Thyroid gland (tissue), 4 donors: Measurements from ENCODE around the gene HINT1. TPM values are rescaled to one million over a fixed set of nuclear protein-coding genes. Genes with fewer than 3 reads are reported as not detected.

Source experiments
- DNase-seq, 2 donors: peaks; one replicate each; pipeline ENCODE4 v3.0.0-alpha.2; 2019
- H3K27ac ChIP-seq, 3 donors: fragments of 200-600 bp; sonication (generic); 1 replicate in 2 of 3; 2 replicates in 1 of 3; pipeline ENCODE4 v1.5.1; 2016 to 2019; ENCODE audit warnings: mild to moderate bottlenecking in 1 of 3, moderate library complexity in 1 of 3
- H3K27me3 ChIP-seq: fragments of 200-600 bp; sonication (generic); one replicate; pipeline ENCODE4 v1.5.1; 2019
- H3K36me3 ChIP-seq, 2 donors: fragments of 200-600 bp; sonication (generic); one replicate each; pipeline ENCODE4 v1.5.1; 2016 to 2019
- H3K4me1 ChIP-seq, 2 donors: fragments of 200-600 bp; sonication (generic); one replicate each; pipeline ENCODE4 v1.5.1; 2017 to 2019
- H3K4me3 ChIP-seq, 3 donors: fragments of 200-600 bp; sonication (generic); replicated peaks in 1 of 3; 1 replicate in 2 of 3; 2 replicates in 1 of 3; pipeline ENCODE4 v1.5.1; 2016; ENCODE audit warnings: mild to moderate bottlenecking in 1 of 3
- H3K9me3 ChIP-seq: fragments of 200-600 bp; sonication (generic); one replicate; pipeline ENCODE4 v1.5.1; 2017
- CTCF ChIP-seq, 6 experiments: fragments of 200-600 bp in 3 of 6; fragments of 450-650 bp in 3 of 6; sonication (generic) in 3 of 6; IDR thresholded peaks; one replicate each; pipeline ENCODE4 v1.5.1; 2016 to 2019; ENCODE audit warnings: antibody characterized with exemption in 6 of 6, mild to moderate bottlenecking in 2 of 6, inconsistent platforms in 1 of 6, moderate library complexity in 1 of 6
- POLR2A ChIP-seq, 2 donors: fragments of 450-650 bp; IDR thresholded peaks; one replicate each; pipeline ENCODE4 v1.6.1; 2017; ENCODE audit warnings: antibody characterized with exemption in 2 of 2, mild to moderate bottlenecking in 2 of 2, moderate library complexity in 1 of 2
- WGBS, 2 donors: methylation state at CpG; one replicate each; pipeline ENCODE4 v1.1.5; 2017; 5-methylcytosine and 5-hydroxymethylcytosine counted together
- intact Hi-C: fragments of 100-400 bp; cut with DNase I; formaldehyde crosslinking; loops from one replicate; pipeline ENCODE4 v1.15.1; 2023
- total RNA-seq, 4 donors: library from RNA; depleted of rRNA; stranded (reverse); fragments of >200 nt; gene quantifications; one replicate each; pipeline ENCODE4 v1.2.3, GENCODE V29; 2016

Gene HINT1
- total RNA-seq, 4 donors from 2014 or later: 173 to 361 (median 276) TPM

- 17 to 33% methylated on average over 6 of the region's 6 CpGs for WGBS, 2 donors
- peaks cover 8 to 10% of the 10 kb centered on the region in 2 donors for H3K4me1 ChIP-seq
- no peak for TF ChIP-seq POLR2A (IDR thresholded peaks at IDR 0.05)
- no peak for TF ChIP-seq CTCF (IDR thresholded peaks at IDR 0.05)
- peak; percentile 90 to 92 for DNase-seq
- no peaks in the 10 kb centered on the region for H3K27me3 ChIP-seq
- H3K36me3 ChIP-seq: no peaks in the 10 kb centered on the region
- H3K27ac ChIP-seq: peak overlapping the region; percentile 62 to 71 (median 69)
- no peak overlapping the region for H3K4me3 ChIP-seq
- intact Hi-C loops: no loop called here
- no peaks in the 10 kb centered on the region for H3K9me3 ChIP-seq
These were observed 44.6 kb upstream of the HINT1 start for GRCh38 chr5:131209506-131210150.

GRCh38 chr5:131209175-131209505 is 44.1 kb upstream of the HINT1 start:
- WGBS, 2 donors: 89 to 100% methylated on average over 1 of the region's 1 CpG
- Histone ChIP-seq H3K4me3 (no peak overlapping the region), H3K27ac (peak overlapping the region; percentile 62 to 71 (median 69)), H3K9me3 (no peaks in the 10 kb centered on the region), H3K36me3 (no peaks in the 10 kb centered on the region), H3K27me3 (no peaks in the 10 kb centered on the region), H3K4me1 (peaks cover 8 to 10% of the 10 kb centered on the region in 2 donors)
- intact Hi-C loops: no loop called here
- DNase-seq: no peak
- TF ChIP-seq POLR2A (IDR thresholded peaks at IDR 0.05): no peak
- TF ChIP-seq CTCF (IDR thresholded peaks at IDR 0.05): no peak

GRCh38 chr5:131206772-131207171 is 41.7 kb upstream of the HINT1 start:
- no peak overlapping the region for H3K4me3 ChIP-seq
- intact Hi-C loops: no loop called here
- no peaks in the 10 kb centered on the region for H3K36me3 ChIP-seq
- TF ChIP-seq POLR2A (IDR thresholded peaks at IDR 0.05) (no peak), CTCF (IDR thresholded peaks at IDR 0.05) (no peak)
- no peak for DNase-seq
- no peak overlapping the region for H3K27ac ChIP-seq
- peaks cover 8 to 10% of the 10 kb centered on the region in 2 donors for H3K4me1 ChIP-seq
- no peaks in the 10 kb centered on the region for H3K27me3 ChIP-seq
- H3K9me3 ChIP-seq: no peaks in the 10 kb centered on the region
- 66 to 75% methylated on average over 1 of the region's 1 CpG for WGBS, 2 donors

GRCh38 chr5:131206061-131206460 is 41.0 kb upstream of the HINT1 start:
- Histone ChIP-seq H3K4me1 (peaks cover 8 to 10% of the 10 kb centered on the region in 2 donors), H3K27ac (no peak overlapping the region), H3K9me3 (no peaks in the 10 kb centered on the region), H3K4me3 (no peak overlapping the region), H3K27me3 (no peaks in the 10 kb centered on the region), H3K36me3 (no peaks in the 10 kb centered on the region)
- 85 to 98% methylated on average over 2 of the region's 2 CpGs for WGBS, 2 donors
- no peak for DNase-seq
- intact Hi-C loops: no loop called here
- TF ChIP-seq CTCF (IDR thresholded peaks at IDR 0.05) (no peak), POLR2A (IDR thresholded peaks at IDR 0.05) (no peak)

- peaks cover 8% of the 10 kb centered on the region in 2 donors for H3K4me1 ChIP-seq
- TF ChIP-seq CTCF (IDR thresholded peaks at IDR 0.05): no peak
- no peak for TF ChIP-seq POLR2A (IDR thresholded peaks at IDR 0.05)
- H3K4me3 ChIP-seq: no peak overlapping the region
- H3K27ac ChIP-seq: no peak overlapping the region
- DNase-seq: no peak
- WGBS, 2 donors: 92 to 94% methylated on average over 2 of the region's 2 CpGs
- H3K36me3 ChIP-seq: no peaks in the 10 kb centered on the region
- intact Hi-C loops: no loop called here
- no peaks in the 10 kb centered on the region for H3K9me3 ChIP-seq
- no peaks in the 10 kb centered on the region for H3K27me3 ChIP-seq
These were observed 39.9 kb upstream of the HINT1 start for GRCh38 chr5:131204964-131205363.
